Stimulated activated CD8-positive, alpha-beta memory T cell treated with anti-CD3 and anti-CD28 coated beads, Interleukin-7, amount 100 ng/mL, for 48 hours (primary cell): Measurements from ENCODE around the gene FAM168B.
"Not testable (repeated sequence)": the region's sequence is repeated elsewhere in the genome, so short reads cannot be mapped to it uniquely, and the experiment has no call there.

ENCODE experiments used
- DNase-seq, 2 donors: peaks; one replicate each; pipeline ENCODE4 v3.0.0-alpha.2; 2020; ENCODE audit warnings: low read depth in 1 of 2; ENCODE audit errors: extremely low read depth in 1 of 2

Gene FAM168B

GRCh38 chr2:131104487-131105155 lies 11.4 kb upstream of the FAM168B start:
- peak; percentile 13 to 18 for DNase-seq

DNA sequence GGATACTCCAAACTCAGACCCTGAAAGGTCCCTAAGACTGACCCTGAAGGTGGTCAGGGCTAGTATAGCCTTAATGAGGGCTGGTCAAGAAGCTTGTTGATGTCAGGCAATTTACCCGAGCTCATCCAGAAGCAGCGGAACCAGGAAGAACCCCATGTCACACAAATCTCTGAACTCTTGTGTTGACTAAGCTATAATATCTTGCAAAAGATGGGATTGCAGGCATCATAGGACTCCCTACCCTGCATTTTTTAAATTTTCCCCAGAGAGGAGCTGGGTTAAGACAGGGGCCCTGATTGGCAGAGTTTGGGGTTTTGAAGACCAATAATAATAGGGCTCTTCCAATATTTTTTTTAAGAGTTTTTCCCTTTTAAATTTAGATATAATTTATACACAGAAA lies 9.9 kb upstream of the FAM168B start:
- DNase-seq = no peak

- no peak for DNase-seq
Observed at GRCh38 chr2:131094463-131095281, 1.4 kb upstream of the FAM168B start.

DNA sequence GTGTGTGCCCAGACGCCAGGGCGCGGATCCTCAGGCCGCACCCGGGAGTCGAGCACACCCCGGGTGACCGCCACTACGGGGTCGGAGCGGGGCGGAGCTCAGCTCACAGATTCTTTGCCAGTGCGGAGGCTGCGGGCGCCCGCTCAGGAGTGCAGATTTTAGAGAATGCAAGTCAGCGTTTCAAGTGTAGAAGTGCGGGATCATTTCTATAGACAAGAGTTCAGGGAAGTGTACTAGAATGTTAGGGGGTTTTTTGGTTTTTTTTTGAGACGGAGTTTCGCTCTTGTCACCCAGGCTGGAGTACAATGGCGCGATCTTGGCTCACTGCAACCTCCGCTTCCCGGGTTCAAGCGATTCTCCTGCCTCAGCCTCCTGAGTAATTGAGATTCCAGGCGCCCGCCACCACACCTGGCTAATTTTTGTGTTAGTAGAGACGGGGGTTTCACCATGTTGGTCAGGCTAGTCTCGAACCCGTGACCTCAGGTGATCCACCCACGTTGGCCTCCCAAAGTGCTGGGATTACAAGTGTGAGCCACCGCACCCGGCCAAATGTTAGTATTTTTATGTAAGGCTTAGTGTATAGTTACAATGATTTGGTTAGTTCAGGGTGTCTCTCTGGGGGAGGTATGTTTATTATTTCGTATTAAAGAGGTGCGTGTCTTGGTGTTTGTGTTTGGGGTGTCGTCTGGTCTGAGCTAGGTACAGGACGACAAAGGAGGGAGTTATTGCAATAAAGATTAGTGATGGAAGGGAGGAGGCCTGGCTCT lies 619 bp upstream of the FAM168B start:
- DNase-seq = peak in 1 of 2 donors; percentile 53

DNA sequence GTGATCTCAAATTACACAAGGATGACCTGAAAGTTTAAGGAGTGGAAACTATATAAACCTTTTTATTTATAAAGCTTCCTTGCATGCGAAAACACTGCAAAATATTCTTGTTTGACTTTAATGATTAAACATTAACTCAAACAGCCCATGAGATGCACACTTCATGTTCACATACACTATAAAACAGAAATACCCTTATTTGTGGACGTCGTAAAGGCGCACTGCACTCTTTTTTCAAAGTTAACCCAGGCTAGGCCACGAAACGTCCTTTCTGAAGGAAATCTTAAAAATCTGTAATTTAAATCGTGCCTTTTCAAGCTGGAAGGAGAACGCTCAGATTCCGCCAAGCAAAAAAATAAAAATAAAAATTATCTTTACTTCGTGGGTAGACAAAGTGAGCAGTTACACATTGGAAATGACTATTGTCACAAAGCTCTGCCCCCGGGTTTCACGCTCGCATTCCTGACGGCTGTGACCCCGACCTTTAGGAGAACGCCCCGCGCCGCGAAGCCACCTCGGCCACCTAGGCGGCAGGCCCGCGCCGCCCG lies 728 bp downstream of the FAM168B start:
- DNase-seq = peak in 1 of 2 donors; percentile 11

GRCh38 chr2:131085646-131086045 lies 7.6 kb downstream of the FAM168B start:
- no peak for DNase-seq

DNA sequence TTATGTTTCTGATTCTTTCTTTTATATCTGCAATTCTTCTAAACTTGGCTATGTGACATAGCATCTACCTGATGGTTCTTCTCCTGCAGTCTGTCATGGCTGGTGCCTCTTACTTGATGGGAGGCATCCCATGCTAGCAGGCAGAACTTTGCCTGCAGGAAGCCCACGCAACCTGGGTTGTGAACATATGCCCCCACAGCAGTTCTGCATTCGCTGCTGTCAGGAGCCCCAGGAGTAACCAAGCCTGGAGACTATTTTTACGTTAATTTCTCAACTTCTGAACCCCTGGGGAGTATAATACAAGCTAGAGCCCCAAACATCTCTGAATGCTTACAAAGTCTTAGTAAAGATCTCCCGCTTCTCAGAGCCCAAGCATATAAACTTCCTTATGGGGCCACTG lies 12.1 kb downstream of the FAM168B start:
- no peak for DNase-seq

GRCh38 chr2:131079931-131080330 lies 13.3 kb downstream of the FAM168B start:
- DNase-seq = not testable (repeated sequence)

GRCh38 chr2:131077966-131078365 lies 15.3 kb downstream of the FAM168B start:
- DNase-seq = no peak

DNA sequence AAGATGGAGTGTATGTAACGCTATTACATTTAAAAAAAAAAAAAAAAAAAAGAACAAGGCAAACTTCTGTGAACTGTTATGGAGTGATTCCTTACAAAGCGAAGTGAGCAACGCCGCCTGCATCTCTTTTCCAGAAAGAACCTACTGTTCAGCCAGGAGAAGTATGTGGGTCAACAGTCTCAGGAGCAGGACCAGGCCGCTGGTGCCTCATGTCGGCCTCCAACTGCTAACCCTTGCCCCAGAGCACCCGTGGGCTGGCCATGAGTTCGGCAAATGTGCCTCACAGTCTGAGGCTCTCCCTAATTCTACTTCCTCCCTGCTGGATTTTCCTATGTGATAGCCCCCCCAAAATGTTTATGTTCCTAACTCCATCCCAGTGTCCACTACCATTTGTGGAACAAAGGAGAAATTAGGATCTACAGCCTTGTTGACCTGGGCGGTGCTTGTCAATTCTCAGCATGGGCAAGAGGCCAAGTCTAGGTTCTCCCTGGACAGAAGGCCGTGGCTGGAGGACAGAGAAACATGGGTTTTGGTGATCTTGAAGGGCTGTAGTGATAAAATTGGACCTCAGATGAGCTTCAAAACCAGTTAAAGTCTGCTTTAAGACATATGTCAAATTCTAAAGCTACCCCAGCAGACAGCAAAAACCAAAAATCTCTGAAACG lies 15.9 kb downstream of the FAM168B start:
- DNase-seq = no peak

DNA sequence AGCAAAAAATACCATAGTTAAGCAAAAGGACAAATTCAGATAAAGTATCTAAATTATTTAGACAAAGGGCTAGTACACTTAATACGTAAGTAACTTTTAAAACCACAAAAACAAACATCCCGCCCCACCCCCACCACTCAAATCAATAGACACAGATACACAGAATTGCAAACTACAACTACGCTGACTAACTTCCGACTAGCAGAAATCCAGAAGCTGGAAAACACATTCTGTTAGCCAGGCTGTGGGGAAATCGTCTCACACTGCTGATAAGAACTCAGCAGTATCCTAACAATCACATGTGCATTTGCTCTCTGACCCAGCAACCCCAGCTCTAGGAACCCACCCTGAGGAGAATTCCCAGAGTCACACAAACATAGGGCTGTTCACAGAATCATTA lies 16.6 kb downstream of the FAM168B start:
- no peak for DNase-seq

DNA sequence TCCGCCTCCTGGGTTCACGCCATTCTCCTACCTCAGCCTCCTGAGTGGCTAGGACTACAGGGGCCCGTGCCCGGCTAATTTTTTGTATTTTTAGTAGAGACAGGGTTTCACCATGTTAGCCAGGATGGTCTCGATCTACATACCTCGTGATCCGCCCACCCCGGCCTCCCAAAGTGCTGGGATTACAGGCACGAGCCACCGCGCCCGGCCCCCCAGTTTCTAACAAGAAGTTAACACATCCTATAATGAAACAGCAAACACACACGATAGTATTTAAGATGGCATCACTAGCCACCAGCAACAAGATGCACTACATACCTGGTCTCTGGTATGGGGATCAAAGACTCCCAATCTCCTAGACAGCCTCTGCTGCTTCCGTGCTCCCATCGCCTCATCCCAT lies 17.7 kb downstream of the FAM168B start:
- not testable (repeated sequence) for DNase-seq

DNA sequence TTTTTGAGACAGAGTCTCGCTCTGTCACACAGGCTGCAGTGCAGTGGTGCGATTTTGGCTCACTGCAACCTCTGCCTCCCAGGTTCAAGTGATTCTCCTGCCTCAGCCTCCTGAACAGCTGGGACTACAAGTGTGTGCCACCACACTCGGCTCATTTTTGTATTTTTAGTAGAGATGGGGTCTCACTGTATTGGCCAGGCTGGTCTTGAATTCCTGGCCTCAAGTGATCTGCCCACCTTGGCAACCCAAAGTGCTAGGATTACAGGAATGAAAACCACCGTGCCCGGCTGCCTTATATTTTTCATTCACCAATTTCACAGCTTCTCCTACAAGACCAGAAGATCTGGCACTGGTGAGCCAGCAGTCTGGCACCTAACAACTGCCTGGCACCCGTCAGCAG lies 25.1 kb downstream of the FAM168B start:
- not testable (repeated sequence) for DNase-seq

DNA sequence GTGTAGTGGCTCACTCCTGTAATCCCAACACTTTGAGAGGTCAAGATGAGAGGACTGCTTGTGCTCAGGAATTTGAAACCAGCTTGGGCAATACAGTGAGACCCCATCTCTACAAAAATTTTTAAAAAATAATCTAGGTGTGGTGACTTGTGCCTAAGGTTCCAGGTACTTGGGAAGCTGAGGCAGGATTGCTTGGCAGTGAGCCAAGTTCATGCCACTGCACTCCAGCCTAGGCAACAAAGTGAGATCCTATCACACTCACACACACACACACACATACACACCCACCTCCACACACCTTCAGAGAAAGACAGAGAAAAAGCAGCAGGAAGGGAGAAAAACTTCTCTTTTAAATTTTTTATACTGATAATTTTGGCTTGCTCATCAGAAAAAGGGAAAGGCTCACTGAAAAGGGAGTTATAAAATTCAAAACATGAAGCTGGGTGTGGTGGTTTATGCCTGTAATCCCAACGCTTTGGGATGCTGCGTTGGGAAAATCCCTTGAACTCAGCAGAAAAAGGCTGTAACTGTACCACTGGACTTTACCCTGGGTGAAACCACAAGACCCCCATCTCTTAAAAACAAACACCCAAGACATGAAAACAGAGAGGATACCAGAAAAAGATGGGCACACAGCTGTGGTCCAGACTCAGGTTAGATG lies 25.7 kb downstream of the FAM168B start:
- DNase-seq = no peak

DNA sequence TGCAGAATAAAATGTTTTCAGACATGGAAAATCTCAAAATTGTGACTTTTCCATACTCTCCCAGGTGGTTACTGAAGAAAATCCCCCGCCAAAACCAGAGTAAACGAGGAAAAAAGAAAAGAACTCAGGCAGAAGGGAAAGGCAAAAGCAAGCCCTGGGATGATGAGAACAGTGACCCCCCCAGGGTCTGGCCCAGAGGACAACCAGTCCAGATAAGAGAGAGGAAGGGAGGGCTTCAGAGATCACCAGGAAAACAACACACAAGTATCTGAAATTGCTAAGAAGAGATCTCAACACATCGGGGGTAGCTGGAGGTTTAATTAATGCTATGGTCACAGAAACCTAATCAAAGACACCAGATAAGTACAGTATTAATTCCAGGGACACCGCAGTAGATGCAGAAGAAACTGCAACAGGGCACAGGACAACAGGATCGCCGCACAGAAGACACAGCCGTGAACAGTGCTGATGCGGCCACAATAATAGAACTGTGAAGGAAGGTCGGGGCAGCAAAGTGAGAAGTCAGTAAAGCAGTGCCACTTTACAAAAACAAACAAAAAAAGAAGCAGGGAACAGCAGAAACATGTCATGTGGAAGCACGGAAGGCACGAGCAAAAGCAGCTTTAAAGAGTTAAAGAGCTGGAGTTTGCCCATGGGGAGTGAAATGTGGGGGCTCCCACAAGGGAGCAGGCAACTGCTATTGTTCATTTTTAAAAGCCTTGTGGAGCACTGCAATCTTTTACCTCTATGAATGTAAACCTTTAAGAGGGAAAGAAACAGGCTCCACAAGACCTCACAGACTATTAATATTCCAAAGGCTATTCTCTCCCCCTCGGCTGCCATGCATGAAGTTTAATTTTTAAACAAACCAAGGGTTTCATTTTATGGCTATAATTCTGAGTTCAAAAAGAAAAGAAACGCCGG lies 28.4 kb downstream of the FAM168B start:
- no peak for DNase-seq

GRCh38 chr2:131063501-131064283 lies 29.6 kb downstream of the FAM168B start:
- DNase-seq = no peak

- DNase-seq = no peak
Observed at GRCh38 chr2:131058920-131059319, 34.3 kb downstream of the FAM168B start.

GRCh38 chr2:131058214-131058843 lies 34.9 kb downstream of the FAM168B start:
- DNase-seq = no peak
